GM18505 (cell line): ENCODE results near the gene LRRC4.
A peak's percentile ranks its signal among the peaks of the same experiment; 100 is the strongest.

Source experiments
- ATAC-seq: cut with Tn5 transposase; IDR thresholded peaks from one replicate; pipeline ENCODE4 v1.9.1; 2021; ENCODE audit not compliant: unreplicated experiment
- POLR2A ChIP-seq: IDR thresholded peaks from 4 replicates; pipeline ENCODE4 v1.6.1; 2011; ENCODE audit warnings: borderline replicate concordance; ENCODE audit not compliant: insufficient read depth, insufficient read length; ENCODE audit errors: extremely low read depth

Gene LRRC4

DNA sequence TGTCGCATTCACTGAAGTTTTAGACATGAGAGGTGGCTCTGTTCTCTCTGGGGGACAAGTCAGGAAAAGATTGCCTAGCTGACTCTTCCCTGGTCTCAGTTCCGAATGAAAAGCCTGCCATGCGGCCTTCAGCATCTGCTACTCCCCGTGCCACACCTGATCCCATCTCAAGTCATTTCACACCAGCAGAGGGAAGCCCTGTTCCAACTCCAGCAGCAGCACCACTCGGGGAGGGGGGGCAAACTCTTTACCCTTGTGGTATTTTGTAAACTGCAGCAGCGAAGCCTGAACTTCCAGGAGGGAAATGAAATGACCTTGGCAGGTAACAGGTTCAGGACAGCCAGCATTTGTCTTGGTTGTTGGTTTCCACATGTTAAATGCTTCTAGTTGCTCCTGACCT lies 13.8 kb downstream of the LRRC4 start:
- ATAC-seq = no peak
- no peak for TF ChIP-seq POLR2A

DNA sequence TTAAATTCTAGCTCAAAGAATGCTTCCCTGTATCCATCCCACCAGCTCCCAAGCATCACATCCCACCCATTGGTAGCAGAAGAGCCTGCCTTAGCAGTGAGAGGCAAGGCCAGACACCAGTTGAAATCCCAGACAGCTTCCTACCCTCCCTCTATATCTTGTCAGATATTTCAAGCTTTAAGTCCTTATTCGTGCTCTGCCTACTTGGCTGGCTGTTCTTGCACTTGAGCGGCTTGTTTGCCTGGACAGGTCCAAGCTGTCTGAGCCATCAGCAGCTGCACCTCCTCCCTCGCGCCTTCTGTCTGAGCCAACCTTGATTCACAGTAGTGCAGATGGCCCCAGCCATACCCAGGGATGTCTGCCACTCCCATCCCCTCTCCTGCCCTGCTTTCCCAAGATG lies 16.4 kb downstream of the LRRC4 start:
- ATAC-seq = no peak
- TF ChIP-seq POLR2A = no peak

DNA sequence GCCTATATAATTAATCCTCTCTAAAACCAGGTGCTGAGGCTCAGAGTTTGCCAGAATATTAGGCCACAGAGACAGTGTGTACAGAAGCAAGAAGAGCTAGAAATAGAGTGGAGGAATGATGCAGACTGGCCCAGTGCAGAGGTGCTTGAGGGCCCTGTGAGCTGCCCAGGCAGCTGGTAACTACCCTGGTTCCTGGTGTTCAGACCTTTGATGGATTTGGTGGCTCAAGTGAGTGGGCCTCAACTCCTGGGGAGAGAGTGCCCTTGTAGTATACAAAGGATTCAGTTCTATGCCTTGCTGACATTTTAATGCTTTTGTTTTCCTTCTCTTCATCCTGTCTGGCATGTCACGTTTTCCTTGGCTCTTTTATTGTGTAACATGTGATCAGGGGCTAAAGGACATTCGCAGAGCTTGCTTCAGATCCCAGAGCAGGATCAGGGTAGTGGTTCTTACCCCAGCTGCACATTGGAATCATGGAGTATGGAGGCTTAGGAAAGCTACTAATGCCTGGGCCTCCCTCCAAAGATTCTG lies 20.0 kb downstream of the LRRC4 start:
- no peak for ATAC-seq
- TF ChIP-seq POLR2A = no peak

DNA sequence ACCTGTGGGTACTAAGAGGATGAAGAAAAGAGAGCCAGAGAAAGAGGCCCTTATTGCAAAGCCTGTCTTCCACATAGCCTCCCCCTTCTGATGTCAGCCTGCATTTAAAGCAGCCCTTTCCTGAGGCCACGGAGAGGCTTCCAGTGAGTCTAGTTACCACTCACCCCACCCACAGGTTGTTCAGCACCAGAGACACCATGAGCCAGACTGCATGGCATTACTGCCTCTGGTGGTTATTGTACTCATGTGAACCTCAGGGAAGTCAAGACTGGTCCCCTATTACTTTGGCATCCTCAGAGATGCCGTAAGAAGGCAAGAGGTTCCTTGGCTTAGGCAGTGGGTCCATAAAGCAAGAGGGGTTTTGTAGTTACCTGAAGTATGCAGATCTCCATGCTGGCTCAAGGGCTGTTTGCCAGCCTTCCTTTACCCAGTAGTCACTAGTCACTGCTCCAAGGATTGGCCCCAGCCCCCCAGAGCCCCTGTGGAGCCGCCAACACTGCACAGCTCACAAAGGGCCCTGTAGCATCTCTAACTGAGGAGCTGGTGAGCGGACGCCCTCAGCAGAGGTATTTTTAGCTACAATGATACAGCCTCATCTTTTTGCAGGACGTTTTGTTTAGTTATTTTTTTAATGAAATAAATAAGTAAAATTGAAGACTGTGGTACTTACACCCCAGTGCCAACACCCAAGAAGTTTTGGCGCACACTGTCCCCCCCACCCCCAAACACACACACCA lies 20.7 kb downstream of the LRRC4 start:
- ATAC-seq = no peak
- TF ChIP-seq POLR2A = no peak

DNA sequence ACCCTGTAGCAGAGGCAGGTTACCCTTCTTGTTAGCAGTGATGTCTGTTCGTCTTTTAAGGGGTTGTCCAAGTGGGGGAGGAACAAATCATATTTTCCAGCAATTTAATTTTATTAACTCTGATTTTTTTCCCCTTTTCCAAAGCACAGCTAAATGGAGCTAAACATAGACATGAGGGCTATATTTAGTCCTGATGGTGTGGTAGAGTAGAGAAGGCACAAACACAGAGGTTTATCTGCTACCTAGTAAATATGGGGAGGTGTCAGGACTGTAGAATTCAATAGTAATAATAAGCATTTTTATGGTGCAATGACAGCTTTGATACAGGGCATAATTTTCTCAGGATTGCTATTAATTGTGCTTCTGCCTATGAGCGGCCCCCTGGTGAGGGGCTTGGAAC lies 22.5 kb downstream of the LRRC4 start:
- no peak for TF ChIP-seq POLR2A
- ATAC-seq = no peak

DNA sequence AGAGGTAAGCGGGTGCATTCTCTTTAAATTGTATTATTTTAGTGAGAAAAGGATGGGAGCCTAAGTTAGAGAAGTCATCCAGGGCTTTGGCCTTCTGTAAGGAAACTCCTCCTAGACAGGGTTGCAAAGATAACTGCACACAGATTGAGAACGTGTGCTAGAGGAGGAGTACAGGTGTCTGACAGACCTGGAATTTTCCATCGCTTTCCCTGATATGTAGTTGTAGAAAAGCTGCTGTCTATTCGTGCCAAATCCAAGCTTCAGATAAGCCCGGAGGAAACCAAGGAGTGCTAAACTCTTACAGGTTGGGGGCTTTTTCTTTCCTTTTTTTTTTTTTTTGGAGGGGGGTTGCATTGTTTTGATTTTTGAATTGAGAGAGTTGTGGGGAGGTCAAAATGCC lies 23.1 kb downstream of the LRRC4 start:
- TF ChIP-seq POLR2A = no peak
- ATAC-seq = no peak

DNA sequence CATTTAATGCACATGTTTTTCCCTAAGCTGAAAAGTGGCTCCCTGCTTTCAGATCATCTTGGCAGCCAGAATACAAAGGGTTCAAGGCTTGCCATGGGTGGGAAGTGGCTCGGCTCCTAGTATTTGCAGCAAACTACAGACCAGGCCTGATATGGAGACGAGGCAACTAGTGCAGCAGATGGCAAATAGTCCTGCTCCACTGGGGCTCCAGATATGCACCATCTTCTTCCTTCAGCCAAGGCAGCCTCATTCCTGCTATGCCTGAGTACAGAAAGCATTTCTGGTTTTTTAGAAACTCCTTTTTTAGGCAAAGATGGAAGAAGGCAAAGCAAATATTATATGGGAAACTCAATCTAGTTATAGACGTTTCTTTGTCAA lies 23.9 kb downstream of the LRRC4 start:
- ATAC-seq = no peak
- no peak for TF ChIP-seq POLR2A

DNA sequence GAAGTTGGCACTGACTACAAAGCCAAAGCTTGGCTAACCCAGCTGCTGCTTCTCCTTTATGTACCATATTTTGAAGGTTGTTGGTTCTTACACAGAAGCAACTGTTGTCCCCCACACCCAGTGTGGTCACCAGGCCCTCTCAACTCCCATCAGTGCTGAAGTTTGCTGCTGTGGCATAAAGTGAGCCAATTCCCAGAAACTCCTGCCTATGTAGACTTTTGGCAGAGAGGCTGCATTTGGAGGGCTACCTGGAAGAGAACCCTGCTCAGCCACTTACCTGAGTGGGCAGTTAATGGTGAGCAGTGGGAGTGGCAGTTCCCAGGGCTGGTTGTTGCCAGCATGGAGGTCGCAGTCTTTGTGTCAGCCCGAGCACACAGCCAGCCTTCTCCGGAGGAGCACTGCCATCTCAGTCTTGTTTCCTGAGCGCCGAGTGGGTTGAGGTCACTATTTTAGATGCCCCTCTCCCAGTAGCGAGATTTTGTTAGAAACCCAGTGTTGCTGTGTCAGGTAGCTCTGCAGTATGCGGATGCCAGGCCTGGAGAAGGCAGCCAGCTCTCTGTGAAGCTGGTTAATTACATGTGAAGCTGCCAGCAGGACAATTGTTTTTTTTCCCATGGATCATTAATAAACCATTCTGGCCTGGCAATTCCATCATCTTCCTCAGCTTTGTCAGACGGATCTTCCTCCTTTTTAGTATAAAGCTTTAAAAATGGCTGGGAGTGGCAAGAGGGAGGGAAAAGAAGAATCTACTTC lies 24.5 kb downstream of the LRRC4 start:
- no peak for TF ChIP-seq POLR2A

DNA sequence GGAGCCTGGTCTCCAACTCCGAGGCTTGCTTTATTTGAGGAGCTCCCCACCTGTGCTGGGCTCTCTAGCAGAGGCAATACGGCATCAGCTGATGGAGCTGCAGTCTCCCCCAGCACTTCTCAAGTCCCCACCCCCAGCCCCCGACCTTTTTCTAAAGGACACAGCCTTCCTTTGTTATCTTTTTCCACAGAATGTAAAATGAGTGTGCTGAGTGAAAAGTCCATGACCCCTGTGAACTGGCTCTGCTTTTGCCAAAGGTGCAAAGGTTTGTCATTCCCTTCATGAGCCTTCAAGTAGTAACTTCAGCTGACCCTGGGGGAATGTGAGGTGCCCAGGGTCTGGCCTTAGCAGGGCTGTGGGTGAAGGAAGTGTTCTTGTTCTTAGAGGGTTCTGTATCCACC lies 25.5 kb downstream of the LRRC4 start:
- TF ChIP-seq POLR2A = no peak
- ATAC-seq = no peak

More for the DNA sequence above, 24.5 kb downstream of the LRRC4 start:
- ATAC-seq = no peak

DNA sequence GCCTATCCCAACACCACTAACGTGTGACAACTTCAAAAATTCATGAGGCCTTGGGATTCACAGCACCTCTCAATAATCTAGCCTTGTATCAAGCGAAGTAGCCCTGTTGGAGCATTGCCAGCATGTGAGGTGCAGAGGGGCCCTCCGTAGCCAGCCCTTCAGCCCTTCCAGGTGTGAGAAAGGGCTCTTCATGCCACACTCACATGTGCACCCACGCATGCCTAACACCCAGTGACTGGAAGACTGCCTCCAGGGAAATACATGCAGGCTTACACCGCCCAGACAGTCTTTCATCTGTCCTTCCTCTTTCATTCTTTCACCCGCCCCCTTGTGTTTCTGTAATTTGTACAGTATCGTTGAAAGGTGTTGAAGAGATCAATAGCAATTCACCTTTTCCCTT lies 26.1 kb downstream of the LRRC4 start:
- ATAC-seq = no peak
- no peak for TF ChIP-seq POLR2A

DNA sequence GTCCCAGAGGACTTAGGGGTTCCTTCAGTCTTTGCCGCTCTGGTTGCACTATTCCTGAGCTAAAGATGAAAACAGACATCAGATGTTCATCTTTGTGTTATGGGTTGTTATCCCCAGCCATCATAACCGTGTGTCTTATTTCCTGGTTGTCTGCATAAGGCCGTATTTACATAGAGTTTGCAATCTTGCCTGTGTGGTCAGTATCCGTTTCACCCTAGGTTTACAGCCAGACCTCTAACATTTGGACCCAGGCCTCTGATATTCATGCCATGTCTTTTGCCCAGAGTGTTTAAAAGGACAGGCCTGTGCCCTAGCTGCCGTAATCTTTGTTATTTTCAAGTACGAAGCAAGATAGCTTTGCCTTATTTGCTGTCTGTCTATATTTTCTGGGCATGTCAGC lies 26.6 kb downstream of the LRRC4 start:
- TF ChIP-seq POLR2A = no peak
- no peak for ATAC-seq

DNA sequence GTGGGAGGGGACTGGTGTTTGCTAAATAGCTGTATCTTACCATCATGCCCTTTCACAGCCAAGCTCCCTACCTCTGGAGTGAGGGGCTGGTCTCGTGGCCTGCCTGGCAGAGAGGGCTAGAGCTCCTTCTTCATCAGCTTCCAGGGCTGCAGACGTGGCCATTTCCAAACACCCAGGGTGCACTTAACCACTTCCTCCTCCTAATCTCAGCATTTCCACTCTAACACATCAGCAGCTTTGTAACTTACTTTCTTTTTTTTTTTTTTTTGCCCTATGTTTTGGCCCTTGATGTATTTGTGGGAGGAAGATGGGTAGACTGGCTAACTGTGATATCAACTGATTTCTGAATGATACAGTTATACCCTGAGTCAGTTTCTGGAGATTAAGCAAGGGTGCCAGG lies 27.4 kb downstream of the LRRC4 start:
- no peak for ATAC-seq
- no peak for TF ChIP-seq POLR2A

DNA sequence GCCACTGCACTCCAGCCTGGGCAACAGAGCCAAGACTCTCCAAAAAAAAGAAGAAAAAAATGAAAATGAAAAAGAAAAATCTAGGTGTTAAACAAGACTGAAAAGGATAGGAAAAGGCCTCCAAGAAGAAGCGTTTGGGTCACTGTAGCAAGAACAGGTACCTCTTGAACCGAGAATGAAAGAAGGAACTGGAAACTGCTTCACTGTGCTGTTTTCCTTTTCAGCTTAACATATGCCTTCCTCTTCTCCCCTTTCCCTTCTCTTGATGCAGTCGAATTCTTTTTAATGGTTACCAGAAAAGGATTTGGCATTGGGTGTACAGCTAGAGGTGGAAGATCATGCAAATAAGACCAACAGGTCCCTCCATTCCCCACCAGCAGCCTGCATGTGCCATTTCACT lies 28.1 kb downstream of the LRRC4 start:
- ATAC-seq = no peak
- no peak for TF ChIP-seq POLR2A

DNA sequence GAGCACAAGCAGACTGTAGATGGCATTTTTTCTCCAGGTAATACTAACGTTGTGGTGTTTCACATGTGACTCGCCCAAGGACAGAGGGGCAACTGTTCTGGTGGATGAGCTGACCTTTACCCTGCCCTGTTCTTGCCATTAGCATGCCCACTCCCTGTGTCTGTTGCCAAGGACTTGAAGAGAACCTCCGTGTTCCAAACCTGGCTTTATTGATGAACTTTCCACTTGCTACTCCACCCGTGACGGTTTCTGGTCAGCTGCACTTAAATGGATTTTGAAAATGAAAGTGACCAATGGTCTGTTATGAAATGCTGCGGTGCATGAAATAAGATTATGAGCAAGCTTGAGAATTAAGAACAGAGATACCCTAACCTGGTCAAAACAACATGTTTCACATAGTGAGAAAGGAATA lies 30.4 kb downstream of the LRRC4 start:
- TF ChIP-seq POLR2A = no peak
- ATAC-seq = peak; percentile 38
